IMR-90 (cell line): Measurements from ENCODE around the gene IL6ST. TPM values are rescaled to one million over a fixed set of nuclear protein-coding genes. Genes with fewer than 3 reads are reported as not detected.

Source experiments
- ATAC-seq: fragments of 200-7000 bp; cut with Tn5 transposase; 2 replicates; pipeline ENCODE4 v1.9.1; 2020; ENCODE audit warnings: low read depth, mild to moderate bottlenecking, moderate library complexity
- BruUV-seq: library from RNA; stranded (reverse); fragments of 400-500 nt; replicated peaks from 2 replicates; lab custom pipeline; 2021; lab: Mats Ljungman, UMichigan
- CTCF ChIA-PET: fragments of 300-600 bp; formaldehyde crosslinking; extraction: SDS; loops from one replicate; lab custom pipeline; 2021; ENCODE audit warnings: antibody characterized with exemption; lab: Yijun Ruan, JAX
- POLR2A ChIA-PET: fragments of 300-600 bp; sonication (Branson Sonifier 250); formaldehyde crosslinking; loops from one replicate; lab custom pipeline; 2022; ENCODE audit warnings: antibody characterized with exemption; ENCODE audit not compliant: unreplicated experiment; lab: Charles Lee
- DNase-seq: peaks from one replicate; pipeline ENCODE4 v3.0.0; 2013
- H2AFZ ChIP-seq: replicated peaks from 2 replicates; pipeline ENCODE3; 2013; ENCODE audit warnings: low read length, mild to moderate bottlenecking; ENCODE audit not compliant: poor library complexity
- H2AK5ac ChIP-seq: 2 replicates; pipeline ENCODE4 v1.6.1; 2013; ENCODE audit warnings: low read depth, low read length, inconsistent platforms
- H2AK9ac ChIP-seq: replicated peaks from 2 replicates; pipeline ENCODE3; 2013; ENCODE audit warnings: mild to moderate bottlenecking, low read depth, low read length, moderate library complexity; ENCODE audit not compliant: poor library complexity
- H2BK120ac ChIP-seq: 2 replicates; pipeline ENCODE4 v1.6.1; 2013; ENCODE audit warnings: low read depth, low read length, inconsistent platforms
- H2BK15ac ChIP-seq: 3 replicates; pipeline ENCODE4 v1.6.1; 2013; ENCODE audit warnings: low read depth, low read length, inconsistent platforms
- H2BK20ac ChIP-seq: 2 replicates; pipeline ENCODE4 v1.6.1; 2013; ENCODE audit warnings: low read depth, mild to moderate bottlenecking, inconsistent platforms, low read length, moderate library complexity
- H2BK5ac ChIP-seq: 2 replicates; pipeline ENCODE4 v1.6.1; 2013; ENCODE audit warnings: mild to moderate bottlenecking, low read depth, low read length, inconsistent platforms; ENCODE audit not compliant: poor library complexity, severe bottlenecking
- H3K14ac ChIP-seq: replicated peaks from 2 replicates; pipeline ENCODE4 v1.6.1; 2013; ENCODE audit warnings: low read depth, low read length, inconsistent platforms
- H3K18ac ChIP-seq: 2 replicates; pipeline ENCODE4 v1.6.1; 2013; ENCODE audit warnings: low read depth, low read length, control low read depth
- H3K23ac ChIP-seq: 2 replicates; pipeline ENCODE4 v1.6.1; 2013; ENCODE audit warnings: low read depth, low read length, inconsistent platforms
- H3K27ac ChIP-seq: 2 replicates; pipeline ENCODE4 v1.5.1; 2013; ENCODE audit warnings: mild to moderate bottlenecking, control low read depth, low read length; ENCODE audit not compliant: insufficient read depth
- H3K27me3 ChIP-seq: 2 replicates; pipeline ENCODE4 v1.6.1; 2013; ENCODE audit warnings: low read length; ENCODE audit not compliant: control insufficient read depth, insufficient read depth
- H3K36me3 ChIP-seq: 2 replicates; pipeline ENCODE4 v1.6.1; 2013; ENCODE audit warnings: low read length, mixed read lengths; ENCODE audit not compliant: control insufficient read depth, insufficient read depth
- H3K4ac ChIP-seq: 2 replicates; pipeline ENCODE4 v1.6.1; 2013; ENCODE audit warnings: low read depth, low read length, inconsistent platforms
- H3K4me1 ChIP-seq: 2 replicates; pipeline ENCODE4 v1.6.1; 2013; ENCODE audit warnings: low read length, mixed read lengths; ENCODE audit not compliant: control insufficient read depth, insufficient read depth
- H3K4me2 ChIP-seq: 2 replicates; pipeline ENCODE4 v1.6.1; 2013; ENCODE audit warnings: low read depth, mild to moderate bottlenecking, control low read depth, low read length, moderate library complexity
- H3K4me3 ChIP-seq: 2 replicates; pipeline ENCODE4 v1.5.1; 2013; ENCODE audit warnings: low read depth, mild to moderate bottlenecking, control low read depth, low read length, moderate library complexity; ENCODE audit not compliant: insufficient read depth
- H3K56ac ChIP-seq: 2 replicates; pipeline ENCODE4 v1.6.1; 2013; ENCODE audit warnings: low read length, inconsistent platforms; ENCODE audit not compliant: insufficient read depth; ENCODE audit errors: extremely low read depth
- H3K79me1 ChIP-seq, 2 experiments: 2 replicates each; pipeline ENCODE4 v1.6.1; 2013; ENCODE audit warnings: low read length in 2 of 2, inconsistent platforms in 1 of 2, low read depth in 1 of 2
- H3K9ac ChIP-seq: 2 replicates; pipeline ENCODE4 v1.6.1; 2013; ENCODE audit warnings: low read depth, low read length, control low read depth
- H3K9me1 ChIP-seq: 2 replicates; pipeline ENCODE4 v1.6.1; 2013; ENCODE audit warnings: low read length, inconsistent platforms; ENCODE audit not compliant: insufficient read depth
- H3K9me3 ChIP-seq: 2 replicates; pipeline ENCODE4 v1.6.1; 2013; ENCODE audit warnings: low read length; ENCODE audit not compliant: control insufficient read depth, insufficient read depth
- H4K20me1 ChIP-seq: 2 replicates; pipeline ENCODE4 v1.6.1; 2013; ENCODE audit warnings: low read length, inconsistent platforms; ENCODE audit not compliant: insufficient read depth
- H4K5ac ChIP-seq: 2 replicates; pipeline ENCODE4 v1.6.1; 2013; ENCODE audit warnings: mild to moderate bottlenecking, low read depth, low read length, control low read depth
- H4K8ac ChIP-seq, 2 experiments: 2 replicates each; pipeline ENCODE4 v1.6.1; 2013; ENCODE audit warnings: low read depth in 2 of 2, low read length in 2 of 2, control low read depth in 1 of 2, inconsistent platforms in 1 of 2
- H4K91ac ChIP-seq: 2 replicates; pipeline ENCODE4 v1.6.1; 2013; ENCODE audit warnings: low read depth, low read length, inconsistent platforms; ENCODE audit not compliant: insufficient read depth
- BHLHE40 ChIP-seq: fragments of 150-350 bp; IDR thresholded peaks from 2 replicates; pipeline ENCODE4 v1.6.1; 2016; ENCODE audit warnings: mild to moderate bottlenecking, low read depth, low read length
- ELK1 ChIP-seq: fragments of 150-350 bp; IDR thresholded peaks from 2 replicates; pipeline ENCODE4 v1.6.1; 2016; ENCODE audit warnings: low read depth, mild to moderate bottlenecking, low read length, moderate library complexity, borderline replicate concordance
- FOS ChIP-seq: fragments of 150-350 bp; IDR thresholded peaks from 2 replicates; pipeline ENCODE4 v1.6.1; 2016; ENCODE audit warnings: low read depth, low read length
- MAZ ChIP-seq: IDR thresholded peaks from 2 replicates; pipeline ENCODE4 v1.6.1; 2012; ENCODE audit warnings: low read depth, mild to moderate bottlenecking, low read length, improper control_type of control experiment, moderate library complexity, borderline replicate concordance
- NFE2L2 ChIP-seq: fragments of 150-350 bp; IDR thresholded peaks from 2 replicates; pipeline ENCODE4 v1.6.1; 2016; ENCODE audit warnings: low read depth, mild to moderate bottlenecking, low read length
- POLR2A ChIP-seq: IDR thresholded peaks from 2 replicates; pipeline ENCODE4 v1.6.1; 2012; ENCODE audit warnings: mild to moderate bottlenecking, low read depth, low read length
- RAD21 ChIP-seq: IDR thresholded peaks from 2 replicates; pipeline ENCODE4 v1.6.1; 2012; ENCODE audit warnings: low read length, improper control_type of control experiment
- RCOR1 ChIP-seq: IDR thresholded peaks from 2 replicates; pipeline ENCODE4 v1.6.1; 2012; ENCODE audit warnings: mild to moderate bottlenecking, low read length, improper control_type of control experiment; ENCODE audit not compliant: insufficient replicate concordance
- SMC3 ChIP-seq: fragments of 150-350 bp; IDR thresholded peaks from 2 replicates; pipeline ENCODE4 v1.6.1; 2016; ENCODE audit warnings: low read depth, mild to moderate bottlenecking, antibody characterized with exemption, low read length, moderate library complexity
- WGBS, 2 experiments: methylation state at CpG; one replicate each; pipeline versions ENCODE4 v1.1.5 to v1.1.7; 2013; ENCODE audit warnings: missing lambda C conversion rate in 2 of 2; ENCODE audit not compliant: insufficient read length in 1 of 2; ENCODE audit errors: extremely low coverage in 2 of 2; 5-methylcytosine and 5-hydroxymethylcytosine counted together
- dilution Hi-C: fragments of 300-500 bp; cut with HindIII; formaldehyde crosslinking; loops from one replicate; pipeline ENCODE4 v1.14.3; 2018; ENCODE audit warnings: low sequenced_read_pairs; ENCODE audit not compliant: unreplicated experiment
- in situ Hi-C: fragments of 300-500 bp; cut with MboI; formaldehyde crosslinking; loops from 3 replicates; pipeline ENCODE4 v1.14.3; 2019; ENCODE audit warnings: low sequenced_read_pairs, inconsistent platforms, mixed read lengths
- intact Hi-C: fragments of 100-400 bp; cut with micrococcal nuclease; formaldehyde crosslinking; loops from 2 replicates; pipeline ENCODE4 v1.10.0; 2022
- polyA plus RNA-seq, 3 experiments: library from polyadenylated mRNA; depleted of rRNA; stranded (reverse); fragments of >200 nt; gene quantifications; 2 replicates each; pipeline ENCODE4 v1.2.3, GENCODE V29; 2012; ENCODE audit warnings: low replicate concordance in 1 of 3
- total RNA-seq: library from RNA; depleted of rRNA; stranded (reverse); fragments of >200 nt; gene quantifications from 2 replicates; pipeline ENCODE4 v1.2.3, GENCODE V29; 2012
- TF ChIP-seq, protein P1 (sequence below): conservative IDR thresholded peaks from 2 replicates; pipeline ENCODE4 v1.5.1; 2012; ENCODE audit warnings: mild to moderate bottlenecking, low read depth, low read length, improper control_type of control experiment

Gene IL6ST
- total and polyA plus RNA-seq, 2 of the 4 experiments (the other 2 are of a cell fraction) = 90.6 to 506 TPM

DNA sequence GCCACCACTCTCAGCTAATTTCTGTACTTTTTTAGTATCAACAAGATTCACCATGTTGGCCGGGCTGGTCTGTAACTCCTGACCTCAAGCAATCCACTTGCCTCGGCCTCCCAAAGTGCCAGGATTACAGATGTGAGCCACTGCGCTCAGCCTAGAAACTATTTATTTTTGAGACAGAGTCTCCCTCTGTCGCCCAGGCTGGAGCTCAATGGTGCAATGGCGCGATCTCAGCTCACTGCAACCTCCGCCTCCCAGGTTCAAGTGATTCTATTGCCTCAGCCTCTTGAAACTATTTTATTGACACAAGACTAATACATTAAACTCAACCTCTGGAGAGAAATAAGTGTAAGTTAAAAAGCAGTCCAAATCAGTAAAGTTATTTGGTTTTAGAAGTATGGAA is 34.0 kb downstream of the IL6ST start:
- no peak overlapping the region for H3K4me3 ChIP-seq
- no peak overlapping the region for H2BK5ac ChIP-seq
- intact Hi-C loops (no loop called here), in situ Hi-C loops (loop anchor here (25.0 kb wide), 1 partner anchor 1252 kb away; no protein-coding TSS in a partner anchor), dilution Hi-C loops (no loop called here)
- H4K20me1 ChIP-seq = no peaks in the 10 kb centered on the region; the same call in 1 of the 2 replicates
- no peaks in the 10 kb centered on the region for H3K9me3 ChIP-seq
- H3K23ac ChIP-seq = no peak overlapping the region
- H4K5ac ChIP-seq = no peak overlapping the region
- no peak overlapping the region for H2AK5ac ChIP-seq
- no peak overlapping the region for H4K8ac ChIP-seq
- H2BK120ac ChIP-seq = no peak overlapping the region
- no peak overlapping the region for H2BK20ac ChIP-seq
- no peak for DNase-seq
- no peak overlapping the region for H3K14ac ChIP-seq
- no peak overlapping the region for H2BK15ac ChIP-seq
- no peak overlapping the region for H3K9ac ChIP-seq
- no peak overlapping the region for H3K18ac ChIP-seq
- 98% methylated on average over 4 of the region's 7 CpGs; no CpG with 5 or more reads in 1 of the 2 experiments for WGBS, 2 experiments
- no peak overlapping the region for H3K27ac ChIP-seq
- H3K56ac ChIP-seq = no peak overlapping the region
- peaks cover 3% of the 10 kb centered on the region for H3K9me1 ChIP-seq
- ChIA-PET POLR2A (no interaction called here), CTCF (no interaction called here)
- H2AFZ ChIP-seq = no peak overlapping the region
- H3K4ac ChIP-seq = no peak overlapping the region
- ATAC-seq = no peak
- no peak for TF ChIP-seq NFE2L2
- no peak for TF ChIP-seq RAD21
- no peak for TF ChIP-seq FOS
- TF ChIP-seq MAZ = no peak
- TF ChIP-seq, protein P1, sequence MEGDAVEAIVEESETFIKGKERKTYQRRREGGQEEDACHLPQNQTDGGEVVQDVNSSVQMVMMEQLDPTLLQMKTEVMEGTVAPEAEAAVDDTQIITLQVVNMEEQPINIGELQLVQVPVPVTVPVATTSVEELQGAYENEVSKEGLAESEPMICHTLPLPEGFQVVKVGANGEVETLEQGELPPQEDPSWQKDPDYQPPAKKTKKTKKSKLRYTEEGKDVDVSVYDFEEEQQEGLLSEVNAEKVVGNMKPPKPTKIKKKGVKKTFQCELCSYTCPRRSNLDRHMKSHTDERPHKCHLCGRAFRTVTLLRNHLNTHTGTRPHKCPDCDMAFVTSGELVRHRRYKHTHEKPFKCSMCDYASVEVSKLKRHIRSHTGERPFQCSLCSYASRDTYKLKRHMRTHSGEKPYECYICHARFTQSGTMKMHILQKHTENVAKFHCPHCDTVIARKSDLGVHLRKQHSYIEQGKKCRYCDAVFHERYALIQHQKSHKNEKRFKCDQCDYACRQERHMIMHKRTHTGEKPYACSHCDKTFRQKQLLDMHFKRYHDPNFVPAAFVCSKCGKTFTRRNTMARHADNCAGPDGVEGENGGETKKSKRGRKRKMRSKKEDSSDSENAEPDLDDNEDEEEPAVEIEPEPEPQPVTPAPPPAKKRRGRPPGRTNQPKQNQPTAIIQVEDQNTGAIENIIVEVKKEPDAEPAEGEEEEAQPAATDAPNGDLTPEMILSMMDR = no peak
- TF ChIP-seq POLR2A = no peak
- no peak for TF ChIP-seq BHLHE40
- TF ChIP-seq RCOR1 = no peak
- no peak for TF ChIP-seq SMC3
- TF ChIP-seq ELK1 = no peak
- H3K4me2 ChIP-seq = no peak overlapping the region
- H3K4me1 ChIP-seq = no peaks in the 10 kb centered on the region; the same call in 1 of the 2 replicates
- no TSS peak for BruUV-seq
- H3K27me3 ChIP-seq = no peaks in the 10 kb centered on the region
- H2AK9ac ChIP-seq = no peak overlapping the region
- peaks cover 25 to 40% of the 10 kb centered on the region in 2 experiments for H3K79me1 ChIP-seq
- H3K36me3 ChIP-seq = peaks cover 50% of the 10 kb centered on the region
- H4K91ac ChIP-seq = no peak overlapping the region
